ENCODE data around the gene CERS6.

DNA sequence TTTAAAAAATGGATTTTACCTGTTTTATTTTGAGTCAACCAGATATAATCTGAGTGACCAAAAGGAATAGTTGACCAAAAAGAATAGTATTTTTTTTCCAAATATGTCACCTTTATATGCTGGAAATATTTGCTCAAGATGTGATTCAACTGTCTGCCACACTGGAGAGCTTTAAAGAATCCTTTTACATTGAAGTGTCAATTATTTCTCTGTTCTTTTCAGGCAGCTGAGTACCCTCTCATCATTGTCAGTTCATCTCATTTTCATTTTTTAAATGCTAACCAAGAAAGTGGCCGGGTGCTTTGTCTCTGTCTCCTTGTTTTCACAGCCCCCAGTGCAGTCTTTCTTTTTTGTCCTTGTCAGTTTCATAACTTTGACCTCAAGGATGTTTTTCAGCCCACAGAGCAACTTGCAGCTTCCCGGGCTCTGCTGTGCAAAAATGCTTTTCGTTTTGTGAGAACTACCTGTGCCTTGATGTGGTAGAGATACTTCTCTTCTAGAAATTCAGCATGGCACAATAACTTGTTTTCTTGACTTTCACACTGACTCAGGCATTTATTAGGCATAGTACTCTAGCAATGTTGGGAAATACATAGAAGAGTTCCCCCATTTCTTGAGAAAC is 23.4 kb upstream of the CERS6 start:
- TF ChIP-seq EP300 (IDR thresholded peaks at IDR 0.05) (no peak), POLR2A (IDR thresholded peaks at IDR 0.05; ENCODE audit: low read depth) (no peak)

Data from esophagus muscularis mucosa (tissue), 2 donors.